Limb (tissue), 2 donors: ENCODE results near the gene RPP25L.
A peak's percentile ranks its signal among the peaks of the same experiment; 100 is the strongest.

Source experiments
- DNase-seq, 2 donors: peaks; one replicate each; pipeline ENCODE4 v3.0.0-alpha.2; 2016; ENCODE audit errors: extremely low spot score in 2 of 2

Gene RPP25L

DNA sequence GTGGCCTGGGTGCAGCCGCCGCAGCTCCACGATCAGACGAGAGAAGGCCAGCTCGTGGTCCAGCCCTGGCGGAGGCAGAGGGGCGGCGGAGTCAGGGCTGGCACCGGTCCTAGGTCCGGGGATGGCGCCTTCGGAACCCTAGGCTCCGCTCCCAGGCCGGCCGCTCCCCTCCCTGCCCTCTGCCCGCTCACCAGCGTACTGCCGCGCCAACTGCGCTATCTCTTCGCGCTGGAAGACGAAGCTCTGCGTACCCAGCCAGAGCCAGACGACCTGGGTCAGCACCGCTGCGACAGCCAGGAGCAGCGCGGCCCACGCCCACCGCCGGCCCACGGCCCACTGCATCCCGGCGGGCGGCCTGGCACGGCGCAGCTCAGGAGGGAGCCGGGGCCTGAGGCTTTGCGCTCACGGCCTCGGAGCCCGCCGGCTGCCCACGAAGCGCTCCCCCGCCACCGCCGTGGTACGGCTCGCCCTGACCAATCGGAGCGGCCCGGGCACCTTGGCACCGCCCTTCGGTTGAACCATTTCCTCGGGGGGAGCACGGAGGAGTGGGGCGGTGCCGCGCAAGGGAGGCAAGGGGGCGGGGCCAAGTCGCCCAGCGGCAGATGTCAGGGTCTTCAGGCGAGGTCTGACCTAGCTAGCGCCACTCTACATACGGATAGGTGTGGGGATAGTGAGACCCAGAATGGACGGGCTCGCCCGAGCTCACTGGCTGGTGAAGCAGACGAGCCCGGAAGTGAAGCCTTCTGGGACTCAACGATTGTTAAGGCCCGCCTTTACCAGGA, 25.6 kb upstream of the RPP25L start, which contains the start of gene SIGMAR1:
Gene SIGMAR1, minus strand, starts transcription at position 432 of the 782 bp plus-strand sequence. Its CDS starts 90 bp downstream, at position 342.
- peak; percentile 89 to 96 for DNase-seq

DNA sequence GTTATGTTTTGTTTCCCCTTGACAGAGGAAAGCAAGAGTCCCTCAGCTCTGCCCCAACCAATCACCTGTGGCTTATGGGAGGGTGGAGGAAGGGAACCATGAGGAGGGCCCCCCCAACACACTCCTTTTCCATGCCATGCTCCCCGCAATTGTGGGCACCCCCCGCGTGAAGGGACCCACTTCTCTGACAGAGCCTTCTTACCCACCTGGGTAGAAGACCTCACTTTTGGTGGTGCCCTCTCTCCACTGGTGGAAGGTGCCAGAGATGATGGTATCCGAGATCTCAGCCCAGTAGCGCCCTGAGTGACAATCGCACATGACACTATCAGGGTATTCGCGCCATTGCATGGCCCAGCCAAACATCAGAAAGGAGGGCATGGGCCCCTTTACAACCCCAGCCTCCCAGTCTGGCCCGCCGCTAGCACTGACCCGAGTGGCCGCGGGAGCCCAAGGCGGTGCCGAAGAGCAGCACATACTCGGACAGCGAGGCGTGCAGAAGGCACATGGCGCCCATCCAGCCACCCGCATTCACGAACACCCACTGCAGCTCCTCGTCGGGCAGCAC, 25.0 kb upstream of the RPP25L start:
- DNase-seq, result no peak

DNA sequence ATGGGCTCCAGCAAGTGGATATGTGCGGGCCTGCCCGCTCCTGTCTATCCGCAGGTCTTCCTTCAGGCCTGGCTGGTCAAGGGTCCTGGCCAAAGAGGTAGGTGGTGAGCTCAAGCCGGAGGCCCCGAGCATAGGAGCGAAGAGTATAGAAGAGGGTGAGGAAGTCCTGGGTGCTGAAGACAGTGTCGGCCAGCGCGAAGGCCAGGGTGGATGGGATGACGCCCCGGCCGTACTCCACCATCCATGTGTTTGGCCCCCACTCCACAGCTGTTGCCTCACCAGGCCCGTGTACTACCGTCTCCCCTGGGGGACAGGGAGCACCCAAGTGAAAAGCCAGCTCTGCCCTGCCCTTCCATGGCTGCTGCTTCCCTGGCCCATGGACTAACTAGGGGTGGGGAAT, 23.7 kb upstream of the RPP25L start:
- no peak for DNase-seq

DNA sequence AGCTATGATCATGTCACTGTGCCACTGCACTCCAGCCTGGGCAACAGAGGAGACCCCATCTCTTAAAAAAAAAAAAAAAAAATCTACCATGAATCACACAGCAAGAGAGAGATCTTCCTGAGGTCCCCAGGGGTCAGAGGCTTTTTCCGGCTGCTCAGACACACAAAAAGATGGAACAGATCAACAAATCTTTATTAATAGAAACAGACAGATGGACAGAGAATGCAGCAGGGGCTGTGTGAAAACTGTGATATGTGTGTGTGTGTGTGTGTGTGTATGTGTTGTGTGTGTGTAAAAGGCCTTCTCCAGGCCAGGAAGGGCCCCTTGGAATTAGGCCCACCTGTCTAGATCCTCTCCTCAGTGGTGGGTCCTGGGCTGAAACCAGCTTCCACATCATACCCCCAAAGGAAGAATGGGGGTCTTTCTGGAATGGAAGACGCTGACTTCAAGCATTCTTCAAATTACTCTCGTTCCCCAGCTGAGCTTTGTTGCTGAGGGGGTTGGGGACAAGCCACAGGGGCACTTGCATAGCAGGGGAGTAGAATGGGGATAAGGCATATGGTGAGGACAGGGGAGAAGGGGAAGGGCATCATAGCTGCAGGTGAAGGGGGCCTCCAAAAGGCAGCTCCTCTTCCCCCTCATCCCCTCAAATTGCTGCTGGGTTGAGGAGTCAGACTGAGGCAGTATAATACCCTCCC, 22.8 kb upstream of the RPP25L start:
- no peak for DNase-seq

DNA sequence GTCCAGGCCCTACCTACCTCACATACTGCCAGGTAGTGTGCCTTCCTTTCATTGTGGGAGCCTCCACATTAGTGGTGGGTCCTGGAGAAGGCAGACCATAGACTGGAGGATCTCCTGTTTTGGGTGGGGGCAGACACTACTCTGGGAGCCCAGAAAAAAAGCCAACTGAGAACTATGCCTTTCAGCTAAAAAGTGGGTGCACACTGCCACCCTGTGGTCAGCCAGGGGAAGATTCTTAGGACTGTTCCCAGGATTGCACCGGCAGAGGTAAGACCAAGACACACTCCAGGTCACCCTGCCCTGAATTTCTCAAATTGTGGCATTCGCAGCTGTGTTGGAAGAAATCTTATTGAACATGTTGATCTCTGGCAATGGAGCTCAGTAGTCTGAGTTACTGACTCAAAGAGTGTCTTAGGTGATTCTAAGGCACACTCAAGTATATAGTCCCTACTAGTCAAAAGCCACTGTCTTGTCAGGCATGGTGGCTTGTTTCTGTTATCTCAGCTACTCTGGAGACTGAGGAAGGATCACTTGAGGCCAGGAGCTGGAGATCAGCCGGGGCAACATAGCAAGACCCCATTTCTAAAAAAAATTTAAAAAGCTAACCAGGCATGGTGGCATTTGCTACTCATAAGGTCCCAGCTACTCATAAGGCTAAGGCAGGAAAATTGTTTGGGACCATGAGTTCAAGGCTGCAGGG, 22.1 kb upstream of the RPP25L start:
- DNase-seq, result peak; percentile 83 to 85

DNA sequence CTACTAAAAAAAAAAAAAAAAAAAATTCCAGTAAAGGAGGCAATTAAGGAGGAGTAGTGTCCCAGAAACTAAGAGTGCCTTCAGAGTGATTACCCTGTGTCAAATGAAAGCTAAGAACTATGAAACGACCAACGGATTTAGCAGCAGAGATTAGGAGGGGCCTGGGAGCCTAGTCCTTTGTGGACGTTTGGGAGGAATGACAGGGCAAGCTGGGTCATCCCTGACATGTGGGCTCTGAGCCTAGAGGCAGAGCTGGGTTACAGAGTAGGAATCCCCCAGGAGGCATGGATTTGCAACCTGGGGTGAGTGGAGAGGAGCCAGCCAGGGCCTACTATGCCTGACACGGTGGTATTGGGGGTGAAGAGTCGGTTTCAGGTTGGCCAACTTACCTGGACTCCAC, 21.3 kb upstream of the RPP25L start:
- no peak for DNase-seq

DNA sequence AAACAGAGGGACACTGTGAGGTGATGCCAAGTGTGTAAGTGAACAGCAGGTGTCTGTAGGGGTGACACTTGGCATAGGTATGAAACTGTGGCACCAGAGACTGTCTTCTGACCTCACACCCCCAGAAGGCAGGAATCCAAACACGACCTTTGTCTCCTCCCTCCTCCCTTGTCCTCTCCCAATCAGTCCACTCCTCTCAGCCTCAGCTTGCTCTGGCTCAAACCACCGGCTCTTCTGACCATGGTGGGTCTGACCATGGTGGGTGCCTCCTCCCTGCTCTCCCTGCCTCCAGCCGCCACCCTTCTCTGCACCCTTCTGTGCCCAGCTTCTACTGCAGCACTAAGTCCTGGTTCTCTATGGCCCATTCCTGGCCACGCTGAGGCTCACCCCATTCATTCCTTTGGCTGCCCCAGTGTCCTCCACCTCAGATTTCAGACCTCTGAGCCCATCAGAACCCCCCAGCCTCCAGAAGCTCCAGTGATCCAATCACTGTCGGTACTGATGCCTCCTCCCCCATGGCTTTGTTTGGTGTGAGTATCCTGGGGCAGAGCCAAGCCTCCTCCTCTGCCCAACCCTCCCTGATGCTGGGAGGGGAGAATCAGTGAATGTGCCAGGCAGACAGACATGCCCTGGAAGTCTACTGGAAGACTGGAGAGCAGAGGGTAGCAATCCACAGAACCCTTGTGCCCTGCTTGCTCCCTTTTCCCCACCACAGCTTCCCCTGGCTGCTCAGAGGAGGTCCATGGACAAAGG, 18.7 kb upstream of the RPP25L start:
- no peak for DNase-seq

DNA sequence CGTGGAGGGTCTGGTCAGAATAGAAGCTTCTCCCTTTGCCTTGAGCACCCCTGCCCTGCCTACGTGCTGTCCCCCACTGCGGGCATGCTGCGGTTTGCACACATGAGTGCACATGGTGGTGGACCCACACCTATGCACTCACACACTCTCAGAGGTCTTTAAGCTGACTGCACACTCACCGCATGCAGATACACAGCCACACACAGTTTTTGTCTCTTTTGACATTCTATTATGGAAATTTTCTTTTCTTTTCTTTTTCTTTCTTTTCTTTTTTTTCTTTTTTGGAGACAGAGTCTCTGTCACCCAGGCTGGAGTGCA, 17.6 kb upstream of the RPP25L start:
- DNase-seq, result no peak

GRCh38 chr9:34628656-34629490, 17.0 kb upstream of the RPP25L start, which contains the start of gene ARID3C:
Gene ARID3C (minus strand): TSS chr9:34629066. CDS start chr9:34628014, 1,052 bp downstream.
- no peak for DNase-seq

GRCh38 chr9:34627716-34628655, 16.1 kb upstream of the RPP25L start:
- no peak for DNase-seq

- DNase-seq, result no peak
Observed at GRCh38 chr9:34625186-34625486, 13.2 kb upstream of the RPP25L start.

GRCh38 chr9:34624475-34625185, 12.7 kb upstream of the RPP25L start:
- peak in 1 of 2 donors; percentile 58 for DNase-seq

GRCh38 chr9:34623374-34624235, 11.7 kb upstream of the RPP25L start:
- no peak for DNase-seq

DNA sequence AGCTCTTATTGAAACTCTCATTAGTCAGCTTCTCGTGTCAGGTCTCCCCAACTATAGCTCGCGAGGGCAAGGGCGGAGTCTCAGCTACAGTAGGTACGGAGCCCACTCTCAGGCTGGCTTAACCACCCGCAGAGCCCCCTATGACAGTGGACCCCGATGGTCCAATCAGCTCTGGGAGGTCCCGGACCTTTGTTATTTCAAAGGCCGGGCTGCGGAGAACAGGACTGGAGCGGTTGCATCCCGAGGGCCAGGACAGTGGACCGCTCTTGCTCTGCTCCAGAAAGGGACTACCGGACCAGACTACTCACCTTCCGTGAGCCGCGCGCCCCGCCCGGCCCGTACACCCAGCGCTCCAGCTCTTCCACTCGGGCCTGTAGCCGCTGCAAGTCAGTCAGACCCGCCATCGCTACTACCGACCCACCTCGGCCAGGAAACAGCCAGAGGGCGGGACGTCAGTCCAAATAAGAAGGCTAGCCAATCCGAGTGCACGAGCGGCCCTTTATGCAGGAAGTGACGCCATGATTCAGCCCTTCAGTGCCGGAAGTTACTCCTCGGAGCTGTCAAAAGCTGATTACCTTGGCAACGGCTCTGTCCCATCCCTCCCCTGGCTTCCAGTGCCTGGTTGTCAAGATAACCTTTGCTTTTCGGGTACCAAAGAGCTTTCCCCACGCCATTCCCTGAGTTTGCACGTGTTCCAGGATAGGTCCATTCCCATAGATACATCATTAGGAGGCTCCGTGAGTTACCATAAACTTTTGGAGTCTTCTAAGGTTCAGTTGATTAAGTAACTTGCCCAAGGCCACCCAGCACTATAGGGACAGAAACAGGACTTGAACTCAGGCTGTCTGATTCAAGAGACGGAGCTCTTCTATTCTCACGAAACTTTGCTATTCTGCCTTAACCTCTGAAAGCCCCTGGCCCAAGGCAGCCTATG, 8.4 kb upstream of the RPP25L start, which contains the start of gene DCTN3:
Gene DCTN3, minus strand, starts transcription at position 435 of the 934 bp plus-strand sequence. Its CDS starts 31 bp downstream, at position 404.
- DNase-seq, result peak; percentile 89 to 97

DNA sequence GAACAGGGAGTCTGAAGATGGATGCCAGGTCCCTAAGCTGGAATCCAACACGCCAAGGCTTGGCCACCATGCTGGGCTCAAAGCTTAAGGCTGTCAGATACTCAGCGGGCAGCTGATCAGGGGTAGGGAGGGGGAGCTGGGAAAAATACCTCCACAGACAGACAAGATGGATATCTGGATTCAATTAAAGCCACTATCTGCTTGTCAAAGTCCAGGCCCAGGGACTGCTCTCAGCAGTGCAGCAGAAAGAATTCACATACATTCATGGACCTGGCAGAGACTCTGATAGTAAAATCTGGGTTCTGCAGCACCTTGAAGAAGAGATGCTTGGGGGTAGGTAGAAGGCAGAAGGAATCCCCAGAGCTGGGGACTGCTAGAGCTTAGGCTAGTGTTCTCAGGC, 3.2 kb upstream of the RPP25L start:
- no peak for DNase-seq

- peak; percentile 84 to 85 for DNase-seq
Observed at GRCh38 chr9:34612788-34613390, 992 bp upstream of the RPP25L start.
